OCI-LY7 (cell line): ENCODE results near the gene SPON1.

Experiments used
- EZH2phosphoT487 ChIP-seq: fragments of 200-600 bp; sonication (generic); IDR thresholded peaks from 2 replicates; pipeline ENCODE4 v1.6.1; 2018; ENCODE audit warnings: low read depth, borderline replicate concordance, mild to moderate bottlenecking, mixed run types, antibody characterized with exemption, low read length, moderate library complexity, mixed read lengths
- TF ChIP-seq, protein P1 (sequence below): fragments of 200-600 bp; sonication (generic); conservative IDR thresholded peaks from 2 replicates; pipeline ENCODE4 v1.5.1; 2014; ENCODE audit warnings: mild to moderate bottlenecking, antibody characterized with exemption, low read length, moderate library complexity, mixed read lengths

DNA sequence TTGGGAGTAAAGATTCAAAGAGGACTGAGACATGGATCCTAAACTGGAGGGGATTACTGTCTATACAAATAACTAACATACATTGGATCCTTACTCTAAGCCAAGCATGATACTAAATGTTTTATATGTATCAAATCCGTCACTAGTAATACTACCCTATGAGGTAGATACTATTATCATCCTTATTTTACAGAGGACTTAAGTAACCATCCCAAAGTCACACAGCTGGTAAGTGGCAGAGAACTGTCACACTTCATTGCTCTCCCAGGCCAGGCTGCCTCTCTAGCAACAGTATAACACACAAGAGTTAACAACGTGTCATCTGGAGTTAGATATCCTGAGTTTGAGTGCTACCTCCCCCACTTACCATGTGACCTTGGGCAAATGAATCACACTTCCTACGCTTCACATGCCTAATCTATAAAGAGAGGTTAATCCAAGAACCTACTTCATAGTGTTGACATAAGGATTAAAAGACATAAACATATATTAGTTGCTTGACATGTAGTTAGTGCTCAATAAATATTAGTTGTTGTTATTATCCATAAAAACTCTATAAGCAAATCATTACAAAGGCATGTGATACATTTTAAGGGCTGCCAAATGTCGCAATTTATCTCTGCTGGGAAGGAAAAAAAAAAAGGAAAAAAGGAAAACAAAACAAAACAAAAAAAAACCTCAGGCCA lies 33.8 kb upstream of the SPON1 start:
- TF ChIP-seq, protein P1, sequence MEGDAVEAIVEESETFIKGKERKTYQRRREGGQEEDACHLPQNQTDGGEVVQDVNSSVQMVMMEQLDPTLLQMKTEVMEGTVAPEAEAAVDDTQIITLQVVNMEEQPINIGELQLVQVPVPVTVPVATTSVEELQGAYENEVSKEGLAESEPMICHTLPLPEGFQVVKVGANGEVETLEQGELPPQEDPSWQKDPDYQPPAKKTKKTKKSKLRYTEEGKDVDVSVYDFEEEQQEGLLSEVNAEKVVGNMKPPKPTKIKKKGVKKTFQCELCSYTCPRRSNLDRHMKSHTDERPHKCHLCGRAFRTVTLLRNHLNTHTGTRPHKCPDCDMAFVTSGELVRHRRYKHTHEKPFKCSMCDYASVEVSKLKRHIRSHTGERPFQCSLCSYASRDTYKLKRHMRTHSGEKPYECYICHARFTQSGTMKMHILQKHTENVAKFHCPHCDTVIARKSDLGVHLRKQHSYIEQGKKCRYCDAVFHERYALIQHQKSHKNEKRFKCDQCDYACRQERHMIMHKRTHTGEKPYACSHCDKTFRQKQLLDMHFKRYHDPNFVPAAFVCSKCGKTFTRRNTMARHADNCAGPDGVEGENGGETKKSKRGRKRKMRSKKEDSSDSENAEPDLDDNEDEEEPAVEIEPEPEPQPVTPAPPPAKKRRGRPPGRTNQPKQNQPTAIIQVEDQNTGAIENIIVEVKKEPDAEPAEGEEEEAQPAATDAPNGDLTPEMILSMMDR, result no peak
- no peak for TF ChIP-seq EZH2phosphoT487
